ENCODE data around the gene ZBTB8A.
"Not testable (repeated sequence)": the region's sequence is repeated elsewhere in the genome, so short reads cannot be mapped to it uniquely, and the experiment has no call there.

Gene ZBTB8A

GRCh38 chr1:32539584-32540571 is 651 bp downstream of the ZBTB8A start:
- no peak for DNase-seq

- DNase-seq = no peak
Measured at GRCh38 chr1:32540605-32541004, 1.4 kb downstream of the ZBTB8A start.

- no peak for DNase-seq
Measured at GRCh38 chr1:32541064-32541566, 1.9 kb downstream of the ZBTB8A start.

- DNase-seq = no peak
Measured at GRCh38 chr1:32546611-32547010, 7.4 kb downstream of the ZBTB8A start.

- no peak for DNase-seq
Measured at GRCh38 chr1:32549616-32550015, 10.4 kb downstream of the ZBTB8A start.

GRCh38 chr1:32554288-32554687 is 15.1 kb downstream of the ZBTB8A start:
- DNase-seq = no peak

- not testable (repeated sequence) for DNase-seq
Measured at GRCh38 chr1:32557035-32557434, 17.8 kb downstream of the ZBTB8A start.

- no peak for DNase-seq
Measured at GRCh38 chr1:32557812-32558211, 18.6 kb downstream of the ZBTB8A start.

- no peak for DNase-seq
Measured at GRCh38 chr1:32568929-32569328, 29.7 kb downstream of the ZBTB8A start.

- no peak for DNase-seq
Measured at GRCh38 chr1:32580348-32581017, 41.3 kb downstream of the ZBTB8A start.

GRCh38 chr1:32592943-32593342 is 53.7 kb downstream of the ZBTB8A start:
- DNase-seq = no peak

GRCh38 chr1:32600034-32600433 is 60.8 kb downstream of the ZBTB8A start:
- no peak for DNase-seq

- no peak for DNase-seq
Measured at GRCh38 chr1:32605711-32606424, 66.6 kb downstream of the ZBTB8A start.

- DNase-seq = no peak
Measured at GRCh38 chr1:32606565-32607371, 67.5 kb downstream of the ZBTB8A start.

GRCh38 chr1:32609180-32609579 is 70.0 kb downstream of the ZBTB8A start:
- DNase-seq = no peak

- no peak for DNase-seq
Measured at GRCh38 chr1:32611859-32612188, 72.6 kb downstream of the ZBTB8A start.

GRCh38 chr1:32612189-32612881 is 73.1 kb downstream of the ZBTB8A start:
- peak; percentile 6 to 14 for DNase-seq

- DNase-seq = no peak
Measured at GRCh38 chr1:32613472-32613871, 74.2 kb downstream of the ZBTB8A start.

- no peak for DNase-seq
Measured at GRCh38 chr1:32618673-32619221, 79.5 kb downstream of the ZBTB8A start.

- no peak for DNase-seq
Measured at GRCh38 chr1:32619701-32620485, 80.7 kb downstream of the ZBTB8A start.

- DNase-seq = no peak
Measured at GRCh38 chr1:32622205-32622604, 83.0 kb downstream of the ZBTB8A start.
